Keratinocyte (primary cell): ENCODE measurements around the gene ADGRG6.
"Not testable (repeated sequence)": the region's sequence is repeated elsewhere in the genome, so short reads cannot be mapped to it uniquely, and the experiment has no call there.

Experiments used
- EZH2 ChIP-seq: IDR thresholded peaks from one replicate; pipeline ENCODE4 v1.6.1; 2012; ENCODE audit warnings: inconsistent platforms, mild to moderate bottlenecking, low read length, moderate library complexity
- TF ChIP-seq, protein P1 (sequence below), 3 experiments: IDR thresholded peaks in 1 of 3; conservative IDR thresholded peaks in 1 of 3; optimal IDR thresholded peaks in 1 of 3; 2 replicates in 2 of 3; 3 replicates in 1 of 3; pipeline versions ENCODE3 to v1.5.1; 2011; ENCODE audit warnings: low read length in 3 of 3, mild to moderate bottlenecking in 3 of 3, moderate library complexity in 2 of 3, control low read depth in 1 of 3, inconsistent platforms in 1 of 3; ENCODE audit not compliant: insufficient read depth in 2 of 3; ENCODE audit errors: extremely low read depth in 1 of 3

DNA sequence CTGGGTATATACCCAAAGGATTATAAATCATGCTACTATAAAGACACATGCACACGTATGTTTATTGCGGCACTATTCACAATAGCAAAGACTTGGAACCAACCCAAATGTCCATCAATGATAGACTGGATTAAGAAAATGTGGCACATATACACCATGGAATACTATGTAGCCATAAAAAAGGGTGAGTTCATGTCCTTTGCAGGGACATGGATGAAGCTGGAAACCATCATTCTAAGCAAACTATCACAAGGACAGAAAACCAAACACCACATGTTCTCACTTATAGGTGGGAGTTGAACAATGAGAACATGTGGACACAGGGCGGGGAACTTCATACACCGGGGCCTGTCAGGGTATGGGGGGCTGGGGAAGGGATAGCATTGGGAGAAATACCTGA lies 18.7 kb upstream of the ADGRG6 start:
- TF ChIP-seq, protein P1, sequence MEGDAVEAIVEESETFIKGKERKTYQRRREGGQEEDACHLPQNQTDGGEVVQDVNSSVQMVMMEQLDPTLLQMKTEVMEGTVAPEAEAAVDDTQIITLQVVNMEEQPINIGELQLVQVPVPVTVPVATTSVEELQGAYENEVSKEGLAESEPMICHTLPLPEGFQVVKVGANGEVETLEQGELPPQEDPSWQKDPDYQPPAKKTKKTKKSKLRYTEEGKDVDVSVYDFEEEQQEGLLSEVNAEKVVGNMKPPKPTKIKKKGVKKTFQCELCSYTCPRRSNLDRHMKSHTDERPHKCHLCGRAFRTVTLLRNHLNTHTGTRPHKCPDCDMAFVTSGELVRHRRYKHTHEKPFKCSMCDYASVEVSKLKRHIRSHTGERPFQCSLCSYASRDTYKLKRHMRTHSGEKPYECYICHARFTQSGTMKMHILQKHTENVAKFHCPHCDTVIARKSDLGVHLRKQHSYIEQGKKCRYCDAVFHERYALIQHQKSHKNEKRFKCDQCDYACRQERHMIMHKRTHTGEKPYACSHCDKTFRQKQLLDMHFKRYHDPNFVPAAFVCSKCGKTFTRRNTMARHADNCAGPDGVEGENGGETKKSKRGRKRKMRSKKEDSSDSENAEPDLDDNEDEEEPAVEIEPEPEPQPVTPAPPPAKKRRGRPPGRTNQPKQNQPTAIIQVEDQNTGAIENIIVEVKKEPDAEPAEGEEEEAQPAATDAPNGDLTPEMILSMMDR (optimal IDR thresholded peaks at IDR 0.05 in 1 of 3, IDR thresholded peaks at IDR 0.05 in 1 of 3, conservative IDR thresholded peaks at IDR 0.05 in 1 of 3; ENCODE audit: extremely low read depth in 1 of 3, insufficient read depth in 2 of 3, low read length in 3 of 3) = not testable (repeated sequence)
- TF ChIP-seq EZH2 = not testable (repeated sequence)
